ENCODE measurements around the gene TSPAN9. TPM values are rescaled to one million over a fixed set of nuclear protein-coding genes. Genes with fewer than 3 reads are reported as not detected.

Gene TSPAN9
- total RNA-seq, 1 experiment from 2014 or later = 11.0 TPM

GRCh38 chr12:3165078-3165980 lies 88.2 kb downstream of the TSPAN9 start:
- no peak for DNase-seq (ENCODE audit: low read depth)
- in situ Hi-C loops (cut with HindIII; ENCODE audit: low pct_unique_long_range_greater_than_20kb, low sequenced_read_pairs) = no loop called here

- in situ Hi-C loops (cut with HindIII; ENCODE audit: low pct_unique_long_range_greater_than_20kb, low sequenced_read_pairs) = no loop called here
- DNase-seq (ENCODE audit: low read depth) = no peak
Observed at GRCh38 chr12:3167636-3168035, 90.5 kb downstream of the TSPAN9 start.

GRCh38 chr12:3168223-3169221 lies 91.3 kb downstream of the TSPAN9 start:
- in situ Hi-C loops (cut with HindIII; ENCODE audit: low pct_unique_long_range_greater_than_20kb, low sequenced_read_pairs) = no loop called here
- DNase-seq (ENCODE audit: low read depth) = peak; percentile 91

- in situ Hi-C loops (cut with HindIII; ENCODE audit: low pct_unique_long_range_greater_than_20kb, low sequenced_read_pairs) = no loop called here
- DNase-seq (ENCODE audit: low read depth) = peak; percentile 53
Observed at GRCh38 chr12:3170423-3171194, 93.4 kb downstream of the TSPAN9 start.

GRCh38 chr12:3171195-3171591 lies 94.0 kb downstream of the TSPAN9 start:
- in situ Hi-C loops (cut with HindIII; ENCODE audit: low pct_unique_long_range_greater_than_20kb, low sequenced_read_pairs) = no loop called here
- DNase-seq (ENCODE audit: low read depth) = peak; percentile 2

GRCh38 chr12:3172124-3173007 lies 95.2 kb downstream of the TSPAN9 start:
- in situ Hi-C loops (cut with HindIII; ENCODE audit: low pct_unique_long_range_greater_than_20kb, low sequenced_read_pairs) = no loop called here
- no peak for DNase-seq (ENCODE audit: low read depth)

GRCh38 chr12:3173008-3173553 lies 95.9 kb downstream of the TSPAN9 start:
- DNase-seq (ENCODE audit: low read depth) = no peak
- in situ Hi-C loops (cut with HindIII; ENCODE audit: low pct_unique_long_range_greater_than_20kb, low sequenced_read_pairs) = no loop called here

GRCh38 chr12:3173912-3174311 lies 96.7 kb downstream of the TSPAN9 start:
- no peak for DNase-seq (ENCODE audit: low read depth)
- in situ Hi-C loops (cut with HindIII; ENCODE audit: low pct_unique_long_range_greater_than_20kb, low sequenced_read_pairs) = no loop called here

- in situ Hi-C loops (cut with HindIII; ENCODE audit: low pct_unique_long_range_greater_than_20kb, low sequenced_read_pairs) = no loop called here
Observed at GRCh38 chr12:3175238-3175637, 98.1 kb downstream of the TSPAN9 start.

GRCh38 chr12:3176754-3177153 lies 99.6 kb downstream of the TSPAN9 start:
- in situ Hi-C loops (cut with HindIII; ENCODE audit: low pct_unique_long_range_greater_than_20kb, low sequenced_read_pairs) = no loop called here
- no peak for DNase-seq (ENCODE audit: low read depth)

More at GRCh38 chr12:3175238-3175637, 98.1 kb downstream of the TSPAN9 start:
- no peak for DNase-seq (ENCODE audit: low read depth)

GRCh38 chr12:3177778-3178425 lies 100.7 kb downstream of the TSPAN9 start:
- no peak for DNase-seq (ENCODE audit: low read depth)
- in situ Hi-C loops (cut with HindIII; ENCODE audit: low pct_unique_long_range_greater_than_20kb, low sequenced_read_pairs) = no loop called here

- DNase-seq (ENCODE audit: low read depth) = no peak
- in situ Hi-C loops (cut with HindIII; ENCODE audit: low pct_unique_long_range_greater_than_20kb, low sequenced_read_pairs) = no loop called here
Observed at GRCh38 chr12:3178671-3179313, 101.6 kb downstream of the TSPAN9 start.

GRCh38 chr12:3179731-3180130 lies 102.6 kb downstream of the TSPAN9 start:
- no peak for DNase-seq (ENCODE audit: low read depth)
- in situ Hi-C loops (cut with HindIII; ENCODE audit: low pct_unique_long_range_greater_than_20kb, low sequenced_read_pairs) = no loop called here

GRCh38 chr12:3182426-3182825 lies 105.2 kb downstream of the TSPAN9 start:
- no peak for DNase-seq (ENCODE audit: low read depth)
- in situ Hi-C loops (cut with HindIII; ENCODE audit: low pct_unique_long_range_greater_than_20kb, low sequenced_read_pairs) = no loop called here

- no peak for DNase-seq (ENCODE audit: low read depth)
- in situ Hi-C loops (cut with HindIII; ENCODE audit: low pct_unique_long_range_greater_than_20kb, low sequenced_read_pairs) = no loop called here
Observed at GRCh38 chr12:3184485-3184884, 107.3 kb downstream of the TSPAN9 start.

- in situ Hi-C loops (cut with HindIII; ENCODE audit: low pct_unique_long_range_greater_than_20kb, low sequenced_read_pairs) = no loop called here
- no peak for DNase-seq (ENCODE audit: low read depth)
Observed at GRCh38 chr12:3185260-3185870, 108.2 kb downstream of the TSPAN9 start.
